Endometrial microvascular endothelial cells (primary cell): ENCODE measurements around the gene ZNF300. TPM values are rescaled to one million over a fixed set of nuclear protein-coding genes. Genes with fewer than 3 reads are reported as not detected.
"Not testable (repeated sequence)": the region's sequence is repeated elsewhere in the genome, so short reads cannot be mapped to it uniquely, and the experiment has no call there.

Source experiments
- in situ Hi-C: cut with HindIII; loops from 2 replicates; pipeline ENCODE4 v1.10.0; 2017; ENCODE audit warnings: low sequenced_read_pairs, low pct_unique_long_range_greater_than_20kb; ENCODE audit errors: inconsistent ontology term
- total RNA-seq: library from RNA; depleted of rRNA; stranded (reverse); fragments of >200 nt; gene quantifications from one replicate; pipeline ENCODE4 v1.2.3, GENCODE V29; 2015; ENCODE audit errors: inconsistent ontology term

The ZNF300 gene
- total RNA-seq, result 3.2 TPM

DNA sequence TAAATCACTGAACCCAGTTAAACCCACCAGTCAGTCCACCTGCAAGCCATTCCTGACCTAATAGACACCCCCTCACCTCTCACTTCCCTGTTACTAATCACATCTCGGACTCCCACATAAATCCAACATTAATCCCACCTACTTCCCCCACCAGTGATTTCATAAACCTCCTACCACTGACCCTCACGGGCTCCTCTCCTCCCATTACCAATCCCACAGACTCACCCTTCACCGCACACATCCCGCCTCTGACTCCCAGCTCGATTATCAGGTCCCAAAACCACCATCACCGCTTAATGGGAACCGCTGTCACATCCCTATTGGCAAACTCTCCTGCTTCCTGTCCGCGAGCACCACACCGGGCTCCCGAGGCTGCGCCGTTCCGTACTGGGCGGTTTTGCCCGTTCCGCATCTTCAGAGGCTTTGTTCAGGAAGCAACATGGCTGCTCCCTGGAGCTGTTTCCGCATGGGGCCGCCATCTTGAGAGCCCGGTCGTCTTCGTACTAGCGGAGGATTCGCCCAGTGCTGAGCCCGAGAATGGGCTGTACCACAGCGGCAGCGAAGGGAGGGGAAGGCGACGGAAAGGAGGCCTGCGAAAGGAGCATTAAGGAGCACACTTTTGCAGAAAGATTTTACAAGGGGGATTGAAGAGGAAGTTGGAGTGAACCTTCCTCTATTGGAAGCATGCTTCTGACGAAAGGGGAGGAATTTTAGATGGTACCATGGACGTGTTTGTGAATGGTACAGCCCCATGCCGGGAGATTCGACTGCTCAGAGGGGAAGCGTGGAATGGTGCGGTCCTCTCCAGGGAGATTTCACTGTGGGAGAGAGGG lies at the start of gene ZNF300:
TSS of gene ZNF300 (minus strand) at position 502 of the 833 bp plus-strand sequence. CDS start 1,825 bp downstream, outside the sequence.
- in situ Hi-C loops, result no loop called here

GRCh38 chr5:150948539-150948938 lies 43.8 kb upstream of the ZNF300 start:
- in situ Hi-C loops, result no loop called here

DNA sequence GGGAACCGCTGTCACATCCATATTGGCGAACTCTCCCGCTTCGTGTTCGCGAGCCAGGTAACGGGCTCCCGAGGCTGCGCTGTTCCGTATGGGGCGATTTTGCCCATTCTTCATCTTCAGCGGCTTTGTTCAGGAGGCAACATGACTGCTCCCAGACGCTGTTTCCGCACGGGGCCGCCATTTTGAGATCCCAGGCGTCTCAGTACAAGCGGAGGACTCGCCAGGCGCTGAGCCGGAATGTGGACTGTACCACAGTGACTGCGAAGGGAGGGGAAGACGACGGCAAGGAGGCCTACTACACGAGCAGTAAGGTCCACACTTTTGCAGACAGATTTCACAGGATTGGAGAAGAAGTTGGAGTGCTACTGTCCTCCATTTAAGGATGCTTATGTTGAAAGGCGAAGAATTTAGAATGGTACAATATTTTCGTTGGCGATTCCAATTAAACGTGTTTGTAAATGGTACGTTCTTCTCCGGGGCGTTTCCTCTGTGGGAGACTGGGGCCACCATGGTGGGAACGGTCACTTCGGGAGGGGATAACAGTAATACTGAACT lies 41.6 kb upstream of the ZNF300 start:
- in situ Hi-C loops, result no loop called here

DNA sequence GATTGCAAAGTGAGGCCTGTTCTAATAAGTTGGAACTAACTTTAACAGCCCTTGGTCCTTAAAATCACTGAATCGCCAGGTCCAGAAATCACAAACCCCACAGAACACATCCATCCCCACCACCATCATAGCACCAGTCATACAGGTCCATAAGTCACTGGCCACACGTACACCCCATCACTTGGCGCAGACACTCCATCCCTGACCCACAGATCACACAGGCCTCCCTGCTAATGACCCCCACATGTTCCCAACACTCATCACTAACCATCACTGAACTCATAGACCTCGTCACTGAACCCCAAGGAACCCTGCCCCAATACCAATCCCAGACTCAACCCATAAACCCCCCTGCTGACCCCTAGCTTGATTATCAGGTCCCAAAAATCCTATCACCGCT lies 41.2 kb upstream of the ZNF300 start:
- in situ Hi-C loops, result no loop called here

DNA sequence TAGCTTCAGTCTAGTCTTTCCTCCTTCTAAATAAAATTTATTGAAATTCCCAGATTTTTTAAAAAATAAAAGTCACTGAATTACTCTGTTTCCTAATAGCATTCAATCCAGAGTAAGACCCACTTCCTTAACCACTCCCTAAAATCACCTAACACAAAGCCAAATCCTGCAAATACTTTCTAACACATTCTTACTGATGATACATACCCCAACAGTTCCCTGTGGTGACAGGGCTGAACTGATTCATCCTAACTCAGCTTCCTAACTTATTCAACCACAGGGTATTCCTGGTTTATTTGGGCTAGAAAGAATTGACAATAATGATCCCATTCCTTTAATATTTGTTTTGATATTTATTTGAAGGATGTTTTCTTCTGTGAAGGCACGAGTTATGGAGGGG lies 40.7 kb upstream of the ZNF300 start:
- in situ Hi-C loops, result no loop called here

DNA sequence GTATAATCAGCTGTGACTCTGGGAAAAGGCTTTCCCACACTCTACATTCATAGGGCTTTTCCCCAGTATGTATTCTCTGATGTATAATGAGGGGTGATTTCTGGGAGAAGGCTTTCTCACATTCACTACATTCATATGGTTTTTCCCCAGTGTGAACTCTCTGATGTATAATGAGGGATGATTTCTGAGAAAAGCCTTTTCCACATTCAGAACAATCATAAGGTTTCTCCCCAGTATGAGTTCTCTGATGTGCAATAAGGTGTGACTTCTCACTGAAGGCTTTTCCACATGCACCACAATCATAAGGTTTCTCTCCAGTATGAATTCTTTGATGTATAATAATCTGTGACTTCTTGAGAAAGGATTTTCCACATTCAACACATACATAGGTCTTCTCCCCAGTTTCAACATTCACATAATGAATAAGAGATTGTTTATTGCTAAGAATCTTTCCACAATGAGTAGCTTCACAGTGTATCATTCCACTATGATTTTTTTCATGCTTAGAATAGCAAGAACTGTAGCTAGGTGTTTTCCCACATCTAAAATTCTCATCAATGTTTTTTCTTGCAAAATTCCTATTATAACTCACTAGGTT lies 26.7 kb upstream of the ZNF300 start:
- in situ Hi-C loops, result no loop called here

DNA sequence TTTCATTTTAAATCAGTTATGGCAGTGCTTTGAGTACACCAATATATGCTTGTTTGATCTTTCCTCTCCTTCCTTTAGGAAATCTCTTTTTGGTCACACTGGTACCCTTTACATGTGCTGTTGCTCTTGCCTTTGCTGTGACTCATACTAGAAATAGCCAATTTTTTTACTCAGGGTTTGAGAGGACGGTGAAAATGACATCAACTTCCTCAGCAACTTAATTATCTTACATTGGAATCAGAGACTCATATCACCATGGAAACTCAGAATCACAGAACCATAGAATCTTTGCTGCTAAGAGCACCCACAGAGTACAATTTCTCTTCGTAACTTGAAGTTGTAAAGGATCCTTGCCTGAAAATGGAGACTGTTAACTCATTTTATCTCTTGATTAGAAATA lies 13.8 kb upstream of the ZNF300 start:
- in situ Hi-C loops, result no loop called here

- in situ Hi-C loops, result no loop called here
Measured at GRCh38 chr5:150912312-150912814, 7.6 kb upstream of the ZNF300 start.

GRCh38 chr5:150905312-150905683 lies 518 bp upstream of the ZNF300 start:
- in situ Hi-C loops, result no loop called here

- in situ Hi-C loops, result no loop called here
Measured at GRCh38 chr5:150901446-150901845, 3.3 kb downstream of the ZNF300 start.

- in situ Hi-C loops, result no loop called here
Measured at GRCh38 chr5:150895431-150896428, 9.1 kb downstream of the ZNF300 start.

DNA sequence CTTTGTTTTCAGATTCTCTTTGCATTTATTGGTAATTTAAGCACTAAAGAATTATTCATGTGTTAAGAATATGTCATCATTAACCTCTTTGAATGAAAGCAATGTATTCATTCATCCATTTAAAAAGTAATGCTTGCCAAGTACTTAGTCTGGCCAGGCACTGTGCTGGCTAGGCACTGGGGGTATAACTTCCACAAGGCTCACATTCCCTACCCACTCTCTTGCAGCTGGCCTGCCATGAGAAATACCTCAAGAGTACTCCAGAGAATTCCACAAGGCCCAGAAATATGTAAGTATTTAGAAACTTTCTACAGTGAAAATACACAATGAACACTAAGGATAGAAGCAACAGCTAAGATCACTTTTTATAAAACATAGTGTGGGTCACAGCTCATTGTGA lies 25.4 kb downstream of the ZNF300 start:
- in situ Hi-C loops, result no loop called here

DNA sequence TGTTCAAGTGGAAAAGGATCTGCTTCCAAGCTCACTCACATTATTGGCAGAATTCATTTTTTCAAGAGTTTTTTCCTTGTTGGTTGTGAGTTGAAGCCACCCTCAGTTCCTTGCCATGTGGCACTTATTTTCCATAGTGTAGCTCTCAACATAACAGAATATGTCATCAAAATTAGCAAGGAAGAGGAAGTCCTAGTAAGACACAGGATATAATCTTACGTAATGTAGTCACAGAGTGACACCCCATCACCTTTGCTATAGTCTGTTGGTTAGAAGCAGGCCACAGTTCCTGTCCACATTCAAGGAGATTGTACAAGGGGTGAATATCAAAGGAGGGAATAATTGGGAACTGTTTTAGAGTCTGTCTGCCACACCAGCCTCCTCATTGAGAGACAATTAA lies 42.7 kb downstream of the ZNF300 start:
- in situ Hi-C loops, result no loop called here

- in situ Hi-C loops, result no loop called here
Measured at GRCh38 chr5:150860246-150860821, 44.4 kb downstream of the ZNF300 start.

- in situ Hi-C loops, result not testable (repeated sequence)
Measured at GRCh38 chr5:150856700-150857099, 48.1 kb downstream of the ZNF300 start.

- in situ Hi-C loops, result no loop called here
Measured at GRCh38 chr5:150853561-150853960, 51.2 kb downstream of the ZNF300 start.

DNA sequence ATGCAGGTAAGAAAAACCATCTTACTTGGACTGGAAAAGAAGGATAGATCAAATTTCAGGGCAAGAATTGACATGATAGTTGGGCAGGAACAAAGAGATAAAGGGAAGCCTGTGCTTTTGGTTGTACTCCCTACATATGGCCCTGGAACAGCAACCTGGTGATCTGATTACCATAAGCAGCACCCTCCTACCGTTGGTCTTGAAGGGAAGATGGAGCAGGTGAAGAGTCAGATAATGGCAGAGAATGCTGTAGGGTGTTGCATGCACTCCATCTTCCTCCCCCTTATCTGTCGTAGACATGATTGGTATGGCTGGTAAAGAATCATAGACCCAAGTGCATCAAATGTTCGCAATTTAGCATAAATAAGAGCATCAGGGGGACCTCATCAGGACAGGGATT lies 53.7 kb downstream of the ZNF300 start:
- in situ Hi-C loops, result no loop called here

DNA sequence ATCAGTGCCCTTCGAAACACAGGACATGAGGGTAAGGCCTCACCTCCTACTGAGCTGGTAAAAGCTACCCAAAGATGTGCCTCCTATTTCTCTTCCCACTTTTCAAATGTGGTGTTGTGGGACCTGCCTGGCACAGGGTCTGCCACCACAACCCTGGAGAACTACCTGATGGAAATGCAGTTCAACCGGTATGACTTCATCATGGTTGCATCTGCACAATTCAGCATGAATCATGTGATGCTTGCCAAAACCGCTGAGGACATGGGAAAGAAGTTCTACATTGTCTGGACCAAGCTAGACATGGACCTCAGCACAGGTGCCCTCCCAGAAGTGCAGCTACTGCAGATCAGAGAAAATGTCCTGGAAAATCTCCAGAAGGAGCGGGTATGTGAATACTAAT lies 56.5 kb downstream of the ZNF300 start:
- in situ Hi-C loops, result no loop called here

DNA sequence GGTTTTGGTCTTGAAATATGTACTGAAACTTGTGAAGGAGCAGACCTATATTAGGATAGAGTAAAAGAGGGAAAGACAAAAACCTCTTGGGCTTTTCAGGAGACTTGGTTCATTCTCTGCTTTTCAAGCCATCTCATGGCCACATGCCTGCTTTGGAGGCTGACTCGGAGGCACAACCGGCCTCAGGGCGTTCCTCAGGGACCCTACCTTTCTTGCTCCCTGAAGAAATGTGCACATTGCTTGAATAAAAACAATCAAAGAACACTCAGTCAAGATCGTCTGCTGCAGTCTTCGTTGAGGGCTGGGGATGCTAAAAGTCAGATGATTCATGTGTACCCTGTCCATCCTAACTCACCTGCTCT lies 57.5 kb downstream of the ZNF300 start:
- in situ Hi-C loops, result no loop called here
